H1 (cell line): ENCODE data around the gene NGEF.

Experiments used
- JUN ChIP-seq: IDR thresholded peaks from 2 replicates; pipeline ENCODE4 v1.6.1; 2011; ENCODE audit warnings: low read depth, mild to moderate bottlenecking, improper control_type of control experiment, low read length
- SP2 ChIP-seq: IDR thresholded peaks from 2 replicates; pipeline ENCODE4 v1.6.1; 2012; ENCODE audit warnings: mild to moderate bottlenecking, low read length, inconsistent platforms
- SRF ChIP-seq: IDR thresholded peaks from 2 replicates; pipeline ENCODE4 v1.6.1; 2011; ENCODE audit warnings: mild to moderate bottlenecking, low read depth, low read length, moderate library complexity
- TF ChIP-seq, protein P1 (sequence below), 3 experiments: IDR thresholded peaks; 1 replicate in 2 of 3; 2 replicates in 1 of 3; pipeline versions ENCODE4 v1.5.1 to v1.6.1; 2011; ENCODE audit warnings: low read length in 3 of 3, mild to moderate bottlenecking in 3 of 3, inconsistent platforms in 2 of 3, low read depth in 1 of 3, moderate library complexity in 1 of 3; ENCODE audit not compliant: insufficient read depth in 1 of 3; ENCODE audit errors: control extremely low read depth in 1 of 3
- TF ChIP-seq, protein P2 (sequence below): IDR thresholded peaks from 2 replicates; pipeline ENCODE4 v1.6.1; 2011; ENCODE audit warnings: low read length, improper control_type of control experiment

DNA sequence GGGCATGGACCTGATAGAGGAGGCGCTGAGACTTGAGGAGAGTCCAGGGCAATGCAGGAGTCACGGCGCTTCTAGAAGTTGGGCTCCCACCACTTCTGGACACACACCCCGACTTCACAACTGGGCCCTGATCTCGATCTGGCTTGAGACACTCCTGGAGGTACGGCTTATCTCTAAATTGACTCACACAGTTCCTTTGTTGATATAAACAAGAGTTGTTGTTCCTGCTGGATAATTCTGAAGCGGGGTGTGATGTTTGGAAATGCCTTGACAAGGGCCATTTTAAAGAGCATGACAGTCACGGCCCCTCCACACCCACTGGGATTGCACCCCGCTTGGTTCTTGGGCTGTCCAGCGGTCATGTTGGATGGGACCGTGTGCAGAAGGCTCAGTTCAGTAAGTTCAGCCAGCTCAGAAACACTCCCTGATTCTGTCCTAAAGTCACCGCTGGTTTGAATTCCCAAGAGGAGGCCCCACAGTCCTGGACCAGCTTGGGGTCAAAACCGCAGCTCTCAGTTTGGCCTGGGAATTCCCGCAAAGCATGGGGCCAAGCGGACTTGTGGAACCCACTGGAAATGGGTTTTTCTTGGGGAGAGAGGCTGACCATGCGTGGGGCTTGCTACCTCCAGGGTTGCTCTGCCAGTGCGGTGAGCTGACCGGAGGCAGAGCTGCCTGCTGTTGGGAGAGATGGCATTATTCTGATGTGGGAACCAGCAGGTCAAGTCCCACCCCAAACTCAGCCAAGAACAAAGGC lies 10.1 kb upstream of the NGEF start:
- TF ChIP-seq SP2 (no peak), SRF (no peak), JUN (no peak)
- TF ChIP-seq, protein P1, sequence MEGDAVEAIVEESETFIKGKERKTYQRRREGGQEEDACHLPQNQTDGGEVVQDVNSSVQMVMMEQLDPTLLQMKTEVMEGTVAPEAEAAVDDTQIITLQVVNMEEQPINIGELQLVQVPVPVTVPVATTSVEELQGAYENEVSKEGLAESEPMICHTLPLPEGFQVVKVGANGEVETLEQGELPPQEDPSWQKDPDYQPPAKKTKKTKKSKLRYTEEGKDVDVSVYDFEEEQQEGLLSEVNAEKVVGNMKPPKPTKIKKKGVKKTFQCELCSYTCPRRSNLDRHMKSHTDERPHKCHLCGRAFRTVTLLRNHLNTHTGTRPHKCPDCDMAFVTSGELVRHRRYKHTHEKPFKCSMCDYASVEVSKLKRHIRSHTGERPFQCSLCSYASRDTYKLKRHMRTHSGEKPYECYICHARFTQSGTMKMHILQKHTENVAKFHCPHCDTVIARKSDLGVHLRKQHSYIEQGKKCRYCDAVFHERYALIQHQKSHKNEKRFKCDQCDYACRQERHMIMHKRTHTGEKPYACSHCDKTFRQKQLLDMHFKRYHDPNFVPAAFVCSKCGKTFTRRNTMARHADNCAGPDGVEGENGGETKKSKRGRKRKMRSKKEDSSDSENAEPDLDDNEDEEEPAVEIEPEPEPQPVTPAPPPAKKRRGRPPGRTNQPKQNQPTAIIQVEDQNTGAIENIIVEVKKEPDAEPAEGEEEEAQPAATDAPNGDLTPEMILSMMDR (IDR thresholded peaks at IDR 0.05; ENCODE audit: control extremely low read depth in 1 of 3, insufficient read depth in 1 of 3, low read depth in 1 of 3, low read length in 3 of 3), result no peak
- TF ChIP-seq, protein P2, sequence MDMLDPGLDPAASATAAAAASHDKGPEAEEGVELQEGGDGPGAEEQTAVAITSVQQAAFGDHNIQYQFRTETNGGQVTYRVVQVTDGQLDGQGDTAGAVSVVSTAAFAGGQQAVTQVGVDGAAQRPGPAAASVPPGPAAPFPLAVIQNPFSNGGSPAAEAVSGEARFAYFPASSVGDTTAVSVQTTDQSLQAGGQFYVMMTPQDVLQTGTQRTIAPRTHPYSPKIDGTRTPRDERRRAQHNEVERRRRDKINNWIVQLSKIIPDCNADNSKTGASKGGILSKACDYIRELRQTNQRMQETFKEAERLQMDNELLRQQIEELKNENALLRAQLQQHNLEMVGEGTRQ, result no peak
